ENCODE measurements around the gene TRIM7.

DNA sequence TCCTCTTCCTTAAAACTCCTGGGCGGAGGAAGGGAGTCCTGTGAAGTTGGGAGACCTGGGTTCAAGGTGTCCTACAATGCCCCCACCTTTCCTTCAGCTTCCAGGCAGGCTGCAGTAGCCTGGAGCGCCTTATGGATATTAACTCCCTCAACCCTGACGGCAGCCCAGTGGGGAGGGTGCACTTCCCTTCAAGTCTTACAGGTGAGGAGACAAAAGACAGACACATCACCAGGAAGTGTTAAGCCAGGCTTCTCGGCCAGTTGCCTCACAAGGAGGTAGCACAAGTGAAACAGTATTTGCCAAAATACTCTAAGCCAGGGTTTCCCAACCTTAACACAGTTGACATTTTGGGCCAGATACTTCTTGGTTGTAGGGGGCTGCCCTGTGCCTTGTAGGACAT is 4.2 kb downstream of the TRIM7 start:
- TF ChIP-seq TEAD4 (IDR thresholded peaks at IDR 0.05) (no peak), CEBPB (IDR thresholded peaks at IDR 0.05) (no peak), TAF1 (IDR thresholded peaks at IDR 0.05; ENCODE audit: low read depth) (no peak), YY1 (IDR thresholded peaks at IDR 0.05; ENCODE audit: low read depth) (no peak), RAD21 (IDR thresholded peaks at IDR 0.05; ENCODE audit: low read depth) (no peak), NFIC (IDR thresholded peaks at IDR 0.05) (no peak), ZBTB7A (IDR thresholded peaks at IDR 0.05; ENCODE audit: low read depth) (no peak), EP300 (IDR thresholded peaks at IDR 0.05; ENCODE audit: borderline replicate concordance) (no peak), FOXM1 (IDR thresholded peaks at IDR 0.05; ENCODE audit: borderline replicate concordance, low read depth) (no peak), TCF12 (IDR thresholded peaks at IDR 0.05; ENCODE audit: low read depth) (no peak), CREB1 (IDR thresholded peaks at IDR 0.05; ENCODE audit: low read depth) (no peak)
- TF ChIP-seq, protein P1, sequence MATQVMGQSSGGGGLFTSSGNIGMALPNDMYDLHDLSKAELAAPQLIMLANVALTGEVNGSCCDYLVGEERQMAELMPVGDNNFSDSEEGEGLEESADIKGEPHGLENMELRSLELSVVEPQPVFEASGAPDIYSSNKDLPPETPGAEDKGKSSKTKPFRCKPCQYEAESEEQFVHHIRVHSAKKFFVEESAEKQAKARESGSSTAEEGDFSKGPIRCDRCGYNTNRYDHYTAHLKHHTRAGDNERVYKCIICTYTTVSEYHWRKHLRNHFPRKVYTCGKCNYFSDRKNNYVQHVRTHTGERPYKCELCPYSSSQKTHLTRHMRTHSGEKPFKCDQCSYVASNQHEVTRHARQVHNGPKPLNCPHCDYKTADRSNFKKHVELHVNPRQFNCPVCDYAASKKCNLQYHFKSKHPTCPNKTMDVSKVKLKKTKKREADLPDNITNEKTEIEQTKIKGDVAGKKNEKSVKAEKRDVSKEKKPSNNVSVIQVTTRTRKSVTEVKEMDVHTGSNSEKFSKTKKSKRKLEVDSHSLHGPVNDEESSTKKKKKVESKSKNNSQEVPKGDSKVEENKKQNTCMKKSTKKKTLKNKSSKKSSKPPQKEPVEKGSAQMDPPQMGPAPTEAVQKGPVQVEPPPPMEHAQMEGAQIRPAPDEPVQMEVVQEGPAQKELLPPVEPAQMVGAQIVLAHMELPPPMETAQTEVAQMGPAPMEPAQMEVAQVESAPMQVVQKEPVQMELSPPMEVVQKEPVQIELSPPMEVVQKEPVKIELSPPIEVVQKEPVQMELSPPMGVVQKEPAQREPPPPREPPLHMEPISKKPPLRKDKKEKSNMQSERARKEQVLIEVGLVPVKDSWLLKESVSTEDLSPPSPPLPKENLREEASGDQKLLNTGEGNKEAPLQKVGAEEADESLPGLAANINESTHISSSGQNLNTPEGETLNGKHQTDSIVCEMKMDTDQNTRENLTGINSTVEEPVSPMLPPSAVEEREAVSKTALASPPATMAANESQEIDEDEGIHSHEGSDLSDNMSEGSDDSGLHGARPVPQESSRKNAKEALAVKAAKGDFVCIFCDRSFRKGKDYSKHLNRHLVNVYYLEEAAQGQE (IDR thresholded peaks at IDR 0.05; ENCODE audit: low read depth), result no peak
- TF ChIP-seq, protein P2, sequence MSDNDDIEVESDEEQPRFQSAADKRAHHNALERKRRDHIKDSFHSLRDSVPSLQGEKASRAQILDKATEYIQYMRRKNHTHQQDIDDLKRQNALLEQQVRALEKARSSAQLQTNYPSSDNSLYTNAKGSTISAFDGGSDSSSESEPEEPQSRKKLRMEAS (IDR thresholded peaks at IDR 0.05), result no peak
- TF ChIP-seq, protein P3, sequence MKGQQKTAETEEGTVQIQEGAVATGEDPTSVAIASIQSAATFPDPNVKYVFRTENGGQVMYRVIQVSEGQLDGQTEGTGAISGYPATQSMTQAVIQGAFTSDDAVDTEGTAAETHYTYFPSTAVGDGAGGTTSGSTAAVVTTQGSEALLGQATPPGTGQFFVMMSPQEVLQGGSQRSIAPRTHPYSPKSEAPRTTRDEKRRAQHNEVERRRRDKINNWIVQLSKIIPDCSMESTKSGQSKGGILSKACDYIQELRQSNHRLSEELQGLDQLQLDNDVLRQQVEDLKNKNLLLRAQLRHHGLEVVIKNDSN (IDR thresholded peaks at IDR 0.05), result no peak
